Measurements from ENCODE around the gene TCF7L1. TPM values are rescaled to one million over a fixed set of nuclear protein-coding genes. Genes with fewer than 3 reads are reported as not detected.

The TCF7L1 gene
- total RNA-seq, 2 experiments from 2014 or later: 0.07 TPM; not detected in 1

DNA sequence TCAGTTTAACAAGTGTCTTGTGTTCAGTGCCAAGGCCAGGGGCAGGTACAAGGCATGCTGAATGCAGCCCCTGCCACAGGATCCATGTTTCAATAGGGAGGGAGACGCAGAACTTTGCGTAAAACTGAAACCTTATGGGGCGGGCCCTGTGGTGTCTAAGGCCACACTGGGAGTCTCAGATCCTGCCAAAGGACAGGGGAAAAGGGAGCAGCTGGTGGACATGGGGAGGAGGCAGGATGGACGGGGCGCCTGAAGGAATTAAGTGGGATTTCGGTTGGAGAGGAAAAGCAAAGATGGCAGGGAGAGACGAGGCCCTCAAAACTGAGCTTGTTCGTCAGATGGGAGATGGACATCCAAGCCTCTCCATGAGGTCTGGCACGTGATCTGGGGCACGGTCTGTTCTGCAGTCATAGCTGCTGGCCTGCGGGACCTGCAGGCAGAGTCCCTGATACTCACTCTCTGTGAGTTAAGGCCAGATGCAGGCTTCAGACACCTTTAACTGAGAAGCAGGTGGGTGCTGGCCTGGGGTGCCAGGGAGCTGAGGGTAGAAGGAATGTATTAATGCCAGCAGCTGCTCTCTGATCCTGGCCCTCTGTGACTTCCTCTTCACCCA is 48.8 kb downstream of the TCF7L1 start:
- H3K9me3 Mint-ChIP-seq: no peaks in the 10 kb centered on the region
- CTCF ChIA-PET: no interaction called here
- H3K36me3 Mint-ChIP-seq (ENCODE audit: low read depth): no peaks in the 10 kb centered on the region
- H3K4me3 Mint-ChIP-seq: no peak overlapping the region
- no peak overlapping the region for H3K27ac Mint-ChIP-seq
- no peaks in the 10 kb centered on the region for H3K4me1 Mint-ChIP-seq (ENCODE audit: low read depth)
- intact Hi-C loops (cut with micrococcal nuclease): no loop called here
- no peaks in the 10 kb centered on the region for H3K27me3 Mint-ChIP-seq (ENCODE audit: low read depth)
- DNase-seq: no peak

DNA sequence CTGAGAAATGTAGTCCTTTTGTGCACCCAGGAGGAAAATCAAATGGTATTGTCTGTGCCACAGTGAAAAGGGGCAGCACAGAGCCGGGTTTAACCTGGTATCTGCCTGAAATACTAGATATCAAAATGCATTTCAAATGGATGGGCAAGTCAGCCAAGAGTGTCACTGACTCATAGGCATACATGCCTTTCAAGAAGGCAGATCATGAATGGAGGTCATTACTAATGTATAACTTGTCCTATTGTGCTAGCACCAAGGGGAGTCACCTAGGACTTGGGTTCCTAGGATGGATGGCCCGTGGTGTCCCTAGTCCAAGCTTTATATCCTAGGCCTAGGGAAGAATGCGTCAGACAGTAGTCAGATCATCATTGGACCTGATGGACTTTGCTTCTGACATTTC is 49.9 kb downstream of the TCF7L1 start:
- intact Hi-C loops (cut with micrococcal nuclease): no loop called here
- Mint-ChIP-seq H3K27ac (no peak overlapping the region), H3K4me1 (ENCODE audit: low read depth) (no peaks in the 10 kb centered on the region), H3K27me3 (ENCODE audit: low read depth) (peaks cover 2% of the 10 kb centered on the region), H3K4me3 (no peak overlapping the region), H3K36me3 (ENCODE audit: low read depth) (no peaks in the 10 kb centered on the region), H3K9me3 (no peaks in the 10 kb centered on the region)
- no peak for DNase-seq
- CTCF ChIA-PET: no interaction called here

GRCh38 chr2:85183479-85183878 is 50.3 kb downstream of the TCF7L1 start:
- Mint-ChIP-seq H3K27me3 (ENCODE audit: low read depth) (peaks cover 2% of the 10 kb centered on the region), H3K4me1 (ENCODE audit: low read depth) (no peaks in the 10 kb centered on the region), H3K27ac (no peak overlapping the region), H3K4me3 (no peak overlapping the region), H3K9me3 (no peaks in the 10 kb centered on the region), H3K36me3 (ENCODE audit: low read depth) (no peaks in the 10 kb centered on the region)
- intact Hi-C loops (cut with micrococcal nuclease): no loop called here
- no peak for DNase-seq
- CTCF ChIA-PET: no interaction called here

DNA sequence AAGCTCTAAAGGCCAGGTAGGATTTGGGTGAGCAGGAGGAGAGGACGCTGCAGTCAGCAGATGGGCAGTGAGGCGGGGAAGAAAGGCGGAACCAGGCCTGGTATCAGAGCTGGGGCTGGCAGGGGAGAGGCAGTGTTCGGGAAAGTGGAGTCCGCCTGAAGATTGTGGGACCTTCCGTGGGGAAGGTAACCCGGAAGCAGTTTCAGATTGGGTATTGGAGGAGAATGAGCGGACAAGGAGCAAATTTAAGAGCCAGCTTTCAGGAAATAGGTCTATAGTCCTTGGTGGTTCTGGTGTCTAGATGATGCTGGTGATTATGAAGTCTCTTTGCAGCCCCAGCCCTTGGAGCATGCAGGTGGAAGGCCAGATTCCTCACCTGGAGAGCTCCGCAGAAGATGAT is 51.0 kb downstream of the TCF7L1 start:
- intact Hi-C loops (cut with micrococcal nuclease): no loop called here
- no peak for DNase-seq
- no peaks in the 10 kb centered on the region for H3K9me3 Mint-ChIP-seq
- no peaks in the 10 kb centered on the region for H3K36me3 Mint-ChIP-seq (ENCODE audit: low read depth)
- peaks cover 2% of the 10 kb centered on the region for H3K27me3 Mint-ChIP-seq (ENCODE audit: low read depth)
- no peaks in the 10 kb centered on the region for H3K4me1 Mint-ChIP-seq (ENCODE audit: low read depth)
- no peak overlapping the region for H3K27ac Mint-ChIP-seq
- H3K4me3 Mint-ChIP-seq: no peak overlapping the region
- CTCF ChIA-PET: no interaction called here

- H3K27ac Mint-ChIP-seq: no peak overlapping the region
- intact Hi-C loops (cut with micrococcal nuclease): loop anchor here (5.0 kb wide), 1 partner anchor 112 kb away; no protein-coding TSS in a partner anchor
- CTCF ChIA-PET: interaction anchor here (0.5 to 1.2 kb wide), 4 partner anchors 100 to 1316 kb away, joined by 3 read pairs; no protein-coding TSS in a partner anchor
- DNase-seq: no peak
- peaks cover 2% of the 10 kb centered on the region for H3K27me3 Mint-ChIP-seq (ENCODE audit: low read depth)
- no peaks in the 10 kb centered on the region for H3K4me1 Mint-ChIP-seq (ENCODE audit: low read depth)
- H3K9me3 Mint-ChIP-seq: no peaks in the 10 kb centered on the region
- no peak overlapping the region for H3K4me3 Mint-ChIP-seq
- H3K36me3 Mint-ChIP-seq (ENCODE audit: low read depth): no peaks in the 10 kb centered on the region
These were observed 51.8 kb downstream of the TCF7L1 start for GRCh38 chr2:85184990-85185389.

DNA sequence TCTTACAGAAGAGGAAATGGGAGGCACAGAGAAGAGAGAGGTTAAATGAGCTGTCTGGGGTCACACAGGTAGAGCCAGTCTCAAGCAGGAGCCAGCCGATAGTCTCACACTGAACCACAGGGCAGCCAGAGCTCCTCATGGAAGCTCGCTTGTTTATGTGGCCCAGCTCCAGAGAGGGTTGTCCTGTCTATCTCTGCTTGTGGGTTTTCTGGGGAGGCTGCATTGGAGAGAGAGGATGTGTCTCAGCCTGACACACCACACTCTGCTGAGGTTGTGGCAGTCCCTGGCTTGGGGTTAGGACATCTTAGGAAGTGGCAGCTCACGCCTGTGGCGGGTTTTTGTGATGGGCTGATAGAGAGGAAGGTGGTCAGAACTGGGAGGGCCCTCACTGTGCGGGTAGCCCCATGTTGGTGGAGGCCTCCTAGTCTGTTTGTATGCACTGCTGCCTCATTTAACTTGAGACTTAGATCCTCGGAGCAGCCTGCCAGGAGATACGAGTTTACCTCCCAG is 52.3 kb downstream of the TCF7L1 start:
- Mint-ChIP-seq H3K36me3 (ENCODE audit: low read depth) (no peaks in the 10 kb centered on the region), H3K4me3 (no peak overlapping the region), H3K4me1 (ENCODE audit: low read depth) (no peaks in the 10 kb centered on the region), H3K27ac (no peak overlapping the region), H3K27me3 (ENCODE audit: low read depth) (peaks cover 2% of the 10 kb centered on the region), H3K9me3 (no peaks in the 10 kb centered on the region)
- DNase-seq: no peak
- intact Hi-C loops (cut with micrococcal nuclease): loop anchor here (5.0 kb wide), 1 partner anchor 112 kb away; no protein-coding TSS in a partner anchor
- CTCF ChIA-PET: interaction anchor here (0.5 to 1.2 kb wide), 6 partner anchors 28 to 1316 kb away, joined by 3 to 4 read pairs (median 3); no protein-coding TSS in a partner anchor

- no peak for DNase-seq
- H3K27ac Mint-ChIP-seq: no peak overlapping the region
- peaks cover 2% of the 10 kb centered on the region for H3K27me3 Mint-ChIP-seq (ENCODE audit: low read depth)
- CTCF ChIA-PET: interaction anchor here (1.2 to 1.4 kb wide), 2 partner anchors 98 to 111 kb away, joined by 3 to 6 read pairs; no protein-coding TSS in a partner anchor
- no peaks in the 10 kb centered on the region for H3K36me3 Mint-ChIP-seq (ENCODE audit: low read depth)
- intact Hi-C loops (cut with micrococcal nuclease): loop anchor here (5.0 kb wide), 1 partner anchor 110 kb away; no protein-coding TSS in a partner anchor
- H3K4me3 Mint-ChIP-seq: no peak overlapping the region
- no peaks in the 10 kb centered on the region for H3K9me3 Mint-ChIP-seq
- no peaks in the 10 kb centered on the region for H3K4me1 Mint-ChIP-seq (ENCODE audit: low read depth)
These were observed 53.9 kb downstream of the TCF7L1 start for GRCh38 chr2:85187069-85187468.

- DNase-seq: no peak
- H3K27me3 Mint-ChIP-seq (ENCODE audit: low read depth): peaks cover 2% of the 10 kb centered on the region
- CTCF ChIA-PET: no interaction called here
- no peaks in the 10 kb centered on the region for H3K36me3 Mint-ChIP-seq (ENCODE audit: low read depth)
- H3K27ac Mint-ChIP-seq: no peak overlapping the region
- H3K9me3 Mint-ChIP-seq: no peaks in the 10 kb centered on the region
- no peaks in the 10 kb centered on the region for H3K4me1 Mint-ChIP-seq (ENCODE audit: low read depth)
- intact Hi-C loops (cut with micrococcal nuclease): loop anchor here (5.0 kb wide), 1 partner anchor 108 kb away; no protein-coding TSS in a partner anchor
- H3K4me3 Mint-ChIP-seq: no peak overlapping the region
These were observed 55.7 kb downstream of the TCF7L1 start for GRCh38 chr2:85188852-85189251.

DNA sequence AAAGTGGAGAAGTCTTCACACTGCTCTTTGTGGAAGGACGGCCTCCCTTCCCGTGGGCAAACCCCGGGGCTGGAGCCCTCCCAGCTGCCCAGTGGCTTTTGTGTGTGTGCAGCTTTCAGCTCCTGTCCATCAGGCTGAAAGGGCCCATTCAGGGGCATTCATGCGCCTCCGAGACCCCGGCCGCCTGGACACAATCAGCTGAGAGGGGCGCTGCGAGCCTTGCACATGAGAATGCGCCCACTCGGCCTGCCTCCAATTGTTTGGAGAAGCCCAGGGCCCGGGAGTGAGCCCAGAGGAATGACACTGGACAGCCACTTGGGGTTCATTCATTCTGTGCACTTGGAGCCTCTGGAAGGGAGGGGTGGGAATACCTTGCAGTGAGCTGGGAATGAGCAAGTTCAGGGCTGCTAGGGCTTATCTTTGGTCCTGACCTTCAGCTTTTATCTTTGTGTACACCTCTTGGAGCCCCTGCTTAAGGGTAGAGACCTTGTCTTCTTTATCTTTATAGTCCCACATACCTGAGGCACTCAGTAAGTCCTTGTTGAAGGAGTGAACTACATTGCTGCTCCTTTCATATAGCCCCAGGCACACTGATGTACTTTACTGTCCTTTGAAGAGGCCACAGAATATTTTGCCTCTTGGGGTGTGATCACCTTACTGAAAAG is 56.5 kb downstream of the TCF7L1 start:
- CTCF ChIA-PET: no interaction called here
- DNase-seq: no peak
- no peak overlapping the region for H3K4me3 Mint-ChIP-seq
- no peaks in the 10 kb centered on the region for H3K36me3 Mint-ChIP-seq (ENCODE audit: low read depth)
- no peaks in the 10 kb centered on the region for H3K4me1 Mint-ChIP-seq (ENCODE audit: low read depth)
- H3K27ac Mint-ChIP-seq: no peak overlapping the region
- intact Hi-C loops (cut with micrococcal nuclease): loop anchor here (5.0 kb wide), 1 partner anchor 108 kb away; no protein-coding TSS in a partner anchor
- peaks cover 2% of the 10 kb centered on the region for H3K27me3 Mint-ChIP-seq (ENCODE audit: low read depth)
- no peaks in the 10 kb centered on the region for H3K9me3 Mint-ChIP-seq

DNA sequence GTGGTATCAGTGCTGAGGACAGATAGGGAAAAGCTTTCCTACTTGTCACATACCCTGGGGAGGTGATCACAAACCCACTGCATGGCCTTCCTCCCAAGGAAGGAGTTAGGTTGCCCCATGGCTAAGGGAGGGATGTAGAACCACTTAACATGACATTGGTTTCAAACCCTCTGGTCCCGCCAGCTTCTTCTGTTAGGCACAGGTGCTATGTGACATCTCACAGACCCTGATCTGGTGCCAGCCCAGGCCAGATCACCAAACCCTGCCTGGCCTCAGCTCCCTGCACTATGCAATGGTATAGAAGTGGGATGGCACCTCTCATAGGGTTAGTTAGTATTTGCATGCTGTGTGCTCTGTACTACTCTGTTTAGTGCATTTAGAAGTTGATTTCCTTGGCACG is 58.0 kb downstream of the TCF7L1 start:
- intact Hi-C loops (cut with micrococcal nuclease): no loop called here
- Mint-ChIP-seq H3K27me3 (ENCODE audit: low read depth) (peaks cover 2% of the 10 kb centered on the region), H3K9me3 (no peaks in the 10 kb centered on the region), H3K27ac (no peak overlapping the region), H3K4me3 (no peak overlapping the region), H3K4me1 (ENCODE audit: low read depth) (no peaks in the 10 kb centered on the region), H3K36me3 (ENCODE audit: low read depth) (no peaks in the 10 kb centered on the region)
- DNase-seq: no peak
- CTCF ChIA-PET: no interaction called here

DNA sequence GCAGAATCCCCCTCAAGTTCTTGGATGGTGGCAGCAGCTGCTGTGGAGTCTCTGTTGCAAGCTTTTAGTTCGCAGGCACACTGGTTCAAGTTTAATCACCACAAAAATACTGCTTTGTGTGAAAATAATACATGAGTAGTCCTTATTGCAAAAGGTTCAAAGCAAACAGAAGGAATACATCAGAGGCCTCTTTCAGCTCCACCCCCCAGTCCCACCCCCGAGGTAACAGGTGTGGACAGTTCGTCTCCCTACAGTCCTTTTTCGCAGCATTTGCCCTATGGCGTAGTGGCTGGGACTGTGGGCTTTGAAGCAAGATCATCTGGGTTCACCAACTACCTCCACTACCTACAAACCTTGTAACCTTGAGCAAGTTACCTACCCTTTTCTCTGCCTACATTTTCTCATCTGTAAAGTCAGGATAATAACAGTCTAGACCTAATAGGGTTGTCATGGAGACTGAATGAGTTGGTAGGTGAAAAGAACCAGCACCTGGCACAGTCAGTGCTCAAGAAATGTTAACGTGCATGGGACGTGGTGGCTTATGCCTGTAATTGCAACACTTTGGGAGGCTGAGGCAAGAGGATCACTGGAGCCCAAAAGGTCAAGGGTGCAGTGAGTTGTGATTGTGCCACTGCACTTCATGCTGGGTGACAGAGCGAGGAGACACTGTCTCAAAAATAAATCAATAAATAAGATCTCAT is 61.7 kb downstream of the TCF7L1 start:
- Mint-ChIP-seq H3K27me3 (ENCODE audit: low read depth) (peaks cover 3% of the 10 kb centered on the region), H3K4me1 (ENCODE audit: low read depth) (no peaks in the 10 kb centered on the region), H3K27ac (no peak overlapping the region), H3K9me3 (no peaks in the 10 kb centered on the region), H3K36me3 (ENCODE audit: low read depth) (no peaks in the 10 kb centered on the region), H3K4me3 (no peak overlapping the region)
- DNase-seq: no peak
- intact Hi-C loops (cut with micrococcal nuclease): no loop called here
- CTCF ChIA-PET: no interaction called here

GRCh38 chr2:85195956-85196355 is 62.8 kb downstream of the TCF7L1 start:
- H3K9me3 Mint-ChIP-seq: no peaks in the 10 kb centered on the region
- CTCF ChIA-PET: no interaction called here
- DNase-seq: no peak
- intact Hi-C loops (cut with micrococcal nuclease): no loop called here
- peaks cover 3% of the 10 kb centered on the region for H3K27me3 Mint-ChIP-seq (ENCODE audit: low read depth)
- H3K4me1 Mint-ChIP-seq (ENCODE audit: low read depth): no peaks in the 10 kb centered on the region
- H3K4me3 Mint-ChIP-seq: no peak overlapping the region
- no peak overlapping the region for H3K27ac Mint-ChIP-seq
- H3K36me3 Mint-ChIP-seq (ENCODE audit: low read depth): no peaks in the 10 kb centered on the region

Measured in activated naive CD4-positive, alpha-beta T cell treated with anti-CD3 and anti-CD28 coated beads for 36 hours (primary cell).